SK-N-SH (cell line): ENCODE data around the gene LPAR4. TPM values are rescaled to one million over a fixed set of nuclear protein-coding genes. Genes with fewer than 3 reads are reported as not detected.

ENCODE experiments used
- CTCF ChIA-PET: fragments of 300-600, 350-600 bp; formaldehyde crosslinking; extraction: SDS; loops from one replicate; lab custom pipeline; 2021; lab: Yijun Ruan, JAX
- POLR2A ChIA-PET: fragments of 350-600 bp; sonication (Branson Sonifier 250); formaldehyde crosslinking; extraction: SDS; loops from one replicate; lab custom pipeline; 2020; ENCODE audit warnings: antibody characterized with exemption, inconsistent platforms; lab: Yijun Ruan, JAX
- DNase-seq: peaks from one replicate; pipeline ENCODE4 v3.0.0; 2012
- H2AFZ ChIP-seq: fragments of 200-600 bp; sonication (generic); 2 replicates; pipeline ENCODE4 v1.8.1; 2016; ENCODE audit warnings: antibody characterized with exemption, mild to moderate bottlenecking, low read depth
- H3F3A ChIP-seq: fragments of 200-600 bp; sonication (generic); replicated peaks from 2 replicates; pipeline ENCODE3; 2016; ENCODE audit warnings: antibody characterized with exemption, mild to moderate bottlenecking; ENCODE audit not compliant: insufficient read depth
- H3K27ac ChIP-seq, 2 experiments: fragments of 200-500 bp in 1 of 2; fragments of 200-600 bp in 1 of 2; sonication (Bioruptor generic) in 1 of 2; sonication (generic), shearing (Covaris generic) in 1 of 2; 2 replicates each; pipeline versions ENCODE4 v1.5.1 to v1.6.1; 2014 to 2016; ENCODE audit warnings: low read depth in 2 of 2, inconsistent platforms in 1 of 2, low read length in 1 of 2, mild to moderate bottlenecking in 1 of 2, mixed read lengths in 1 of 2
- H3K27me3 ChIP-seq: fragments of 200-600 bp; sonication (generic), shearing (Covaris generic); 2 replicates; pipeline ENCODE4 v1.6.1; 2016; ENCODE audit warnings: mixed run types; ENCODE audit not compliant: insufficient read depth
- H3K36me3 ChIP-seq, 2 experiments: fragments of 200-500 bp in 1 of 2; fragments of 200-600 bp in 1 of 2; sonication (Bioruptor generic) in 1 of 2; sonication (generic) in 1 of 2; replicated peaks in 1 of 2; 2 replicates each; pipeline versions ENCODE3 to v1.5.1; 2014 to 2016; ENCODE audit warnings: low read length in 1 of 2, mild to moderate bottlenecking in 1 of 2; ENCODE audit not compliant: insufficient read depth in 2 of 2, control insufficient read depth in 1 of 2
- H3K4me1 ChIP-seq, 2 experiments: fragments of 200-500 bp in 1 of 2; fragments of 200-600 bp in 1 of 2; sonication (Bioruptor generic) in 1 of 2; sonication (generic), shearing (Covaris generic) in 1 of 2; 2 replicates each; pipeline versions ENCODE4 v1.5.1 to v1.6.1; 2014 to 2016; ENCODE audit warnings: low read depth in 1 of 2, low read length in 1 of 2, mixed run types in 1 of 2; ENCODE audit not compliant: insufficient read depth in 2 of 2, control insufficient read depth in 1 of 2
- H3K4me2 ChIP-seq: fragments of 200-600 bp; sonication (generic), shearing (Covaris generic); 2 replicates; pipeline ENCODE4 v1.6.1; 2017; ENCODE audit warnings: mixed run types
- H3K4me3 ChIP-seq, 2 experiments: fragments of 200-500 bp in 1 of 2; fragments of 200-600 bp in 1 of 2; sonication (Bioruptor generic) in 1 of 2; sonication (generic), shearing (Covaris generic) in 1 of 2; 2 replicates each; pipeline versions ENCODE4 v1.5.1 to v1.8.1; 2014 to 2016; ENCODE audit warnings: low read depth in 2 of 2, inconsistent platforms in 1 of 2, low read length in 1 of 2, mild to moderate bottlenecking in 1 of 2, mixed read lengths in 1 of 2, moderate library complexity in 1 of 2
- H3K79me2 ChIP-seq: fragments of 200-600 bp; sonication (generic); 2 replicates; pipeline ENCODE4 v1.8.1; 2017; ENCODE audit warnings: mild to moderate bottlenecking; ENCODE audit not compliant: insufficient read depth
- H3K9ac ChIP-seq: fragments of 200-600 bp; sonication (generic); 2 replicates; pipeline ENCODE4 v1.6.1; 2017; ENCODE audit warnings: mixed run types
- H3K9me2 ChIP-seq: fragments of 200-600 bp; sonication (generic); 2 replicates; pipeline ENCODE4 v1.6.1; 2017; ENCODE audit warnings: mixed run types
- H3K9me3 ChIP-seq: fragments of 200-600 bp; sonication (generic); 2 replicates; pipeline ENCODE4 v1.6.1; 2017; ENCODE audit warnings: mixed run types, mild to moderate bottlenecking, moderate library complexity
- H4K20me1 ChIP-seq: fragments of 200-600 bp; sonication (generic); 2 replicates; pipeline ENCODE4 v1.6.1; 2017; ENCODE audit warnings: mild to moderate bottlenecking, mixed run types; ENCODE audit not compliant: insufficient read depth
- CHD2 ChIP-seq: fragments of 150-350 bp; IDR thresholded peaks from 2 replicates; pipeline ENCODE4 v1.6.1; 2018; ENCODE audit warnings: low read length; ENCODE audit not compliant: partially characterized antibody
- EZH2phosphoT487 ChIP-seq: fragments of 200-600 bp; sonication (generic); IDR thresholded peaks from 2 replicates; pipeline ENCODE4 v1.6.1; 2017; ENCODE audit warnings: low read depth, mixed run types, mild to moderate bottlenecking, antibody characterized with exemption, moderate library complexity, borderline replicate concordance
- FOSL2 ChIP-seq: IDR thresholded peaks from 2 replicates; pipeline ENCODE4 v1.4.0; 2012; ENCODE audit warnings: low read depth, mild to moderate bottlenecking, moderate library complexity, borderline replicate concordance
- FOXJ3 ChIP-seq: sonication (generic); formaldehyde crosslinking; IDR thresholded peaks from 2 replicates; pipeline ENCODE4 v1.5.1; 2020; ENCODE audit warnings: mild to moderate bottlenecking, missing genetic modification reagents
- FOXM1 ChIP-seq: IDR thresholded peaks from 2 replicates; pipeline ENCODE4 v1.4.0; 2012; ENCODE audit warnings: low read depth, mild to moderate bottlenecking
- GABPA ChIP-seq: IDR thresholded peaks from 2 replicates; pipeline ENCODE4 v1.4.0; 2012; ENCODE audit warnings: low read depth, mild to moderate bottlenecking
- MEF2A ChIP-seq: IDR thresholded peaks from 2 replicates; pipeline ENCODE4 v1.4.0; 2012; ENCODE audit warnings: low read depth, borderline replicate concordance
- NFIC ChIP-seq: IDR thresholded peaks from 2 replicates; pipeline ENCODE4 v1.4.0; 2012; ENCODE audit warnings: borderline replicate concordance
- NRF1 ChIP-seq: IDR thresholded peaks from 2 replicates; pipeline ENCODE4 v1.6.1; 2012; ENCODE audit warnings: low read depth, mild to moderate bottlenecking, low read length
- RFX5 ChIP-seq: IDR thresholded peaks from 2 replicates; pipeline ENCODE4 v1.6.1; 2012; ENCODE audit warnings: mild to moderate bottlenecking, improper control_type of control experiment, low read length
- RXRA ChIP-seq: IDR thresholded peaks from 2 replicates; pipeline ENCODE4 v1.4.0; 2012; ENCODE audit warnings: low read depth, mild to moderate bottlenecking, borderline replicate concordance
- TAF1 ChIP-seq: IDR thresholded peaks from 2 replicates; pipeline ENCODE4 v1.6.1; 2012; ENCODE audit warnings: low read depth, mild to moderate bottlenecking, low read length, moderate library complexity, borderline replicate concordance
- TCF12 ChIP-seq: IDR thresholded peaks from 2 replicates; pipeline ENCODE4 v1.4.0; 2012
- YY1 ChIP-seq: IDR thresholded peaks from 2 replicates; pipeline ENCODE4 v1.4.0; 2012; ENCODE audit warnings: low read depth, mild to moderate bottlenecking
- WGBS: methylation state at CpG from one replicate; pipeline ENCODE4 v1.1.6; 2017; ENCODE audit warnings: low lambda C conversion rate; 5-methylcytosine and 5-hydroxymethylcytosine counted together
- polyA plus RNA-seq, 3 experiments: library from polyadenylated mRNA; depleted of rRNA; stranded (reverse); fragments of >200 nt; gene quantifications; 2 replicates each; pipeline ENCODE4 v1.2.3, GENCODE V29; 2012
- TF ChIP-seq, protein P1 (sequence below): IDR thresholded peaks from 2 replicates; pipeline ENCODE4 v1.6.1; 2012; ENCODE audit warnings: mild to moderate bottlenecking, low read depth, low read length, moderate library complexity
- TF ChIP-seq, protein P2 (sequence below): IDR thresholded peaks from 2 replicates; pipeline ENCODE4; 2012
- TF ChIP-seq, protein P3 (sequence below): fragments of 150-350 bp; IDR thresholded peaks from 2 replicates; pipeline ENCODE4 v1.6.1; 2017; ENCODE audit warnings: antibody characterized with exemption, low read length, low read depth, borderline replicate concordance
- TF ChIP-seq, protein P4 (sequence below): fragments of 150-350 bp; IDR thresholded peaks from 2 replicates; pipeline ENCODE4 v1.6.1; 2016; ENCODE audit warnings: mild to moderate bottlenecking, low read depth, low read length
- TF ChIP-seq, protein P5 (sequence below): IDR thresholded peaks from 2 replicates; pipeline ENCODE4 v1.4.0; 2012; ENCODE audit warnings: low read depth, borderline replicate concordance
- TF ChIP-seq, protein P6 (sequence below): IDR thresholded peaks from 2 replicates; pipeline ENCODE4 v1.4.0; 2012; ENCODE audit warnings: low read depth, borderline replicate concordance

LPAR4 gene
- polyA plus RNA-seq, 1 of the 3 experiments (the other 2 are of a cell fraction): not detected

DNA sequence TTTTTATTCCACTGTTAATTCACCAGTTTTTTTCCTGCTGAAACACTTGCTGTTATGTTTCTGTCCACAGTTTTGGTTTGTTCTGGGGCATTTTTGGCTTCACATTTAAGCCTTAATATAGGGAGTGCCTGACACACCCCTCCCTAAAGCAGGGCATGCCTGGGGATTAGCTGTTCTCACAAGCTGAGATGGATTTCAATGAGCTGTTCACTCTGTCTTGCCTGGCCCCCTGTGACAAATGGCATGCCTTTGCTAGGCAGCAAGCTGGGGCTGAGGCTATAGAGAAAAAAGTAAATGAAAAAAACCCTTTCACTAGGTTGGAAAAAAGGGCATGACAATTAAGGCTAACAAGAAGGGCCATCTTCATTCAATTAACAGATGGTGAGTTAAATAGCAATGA, 22.4 kb downstream of the LPAR4 start (continued):
- TF ChIP-seq, protein P1, sequence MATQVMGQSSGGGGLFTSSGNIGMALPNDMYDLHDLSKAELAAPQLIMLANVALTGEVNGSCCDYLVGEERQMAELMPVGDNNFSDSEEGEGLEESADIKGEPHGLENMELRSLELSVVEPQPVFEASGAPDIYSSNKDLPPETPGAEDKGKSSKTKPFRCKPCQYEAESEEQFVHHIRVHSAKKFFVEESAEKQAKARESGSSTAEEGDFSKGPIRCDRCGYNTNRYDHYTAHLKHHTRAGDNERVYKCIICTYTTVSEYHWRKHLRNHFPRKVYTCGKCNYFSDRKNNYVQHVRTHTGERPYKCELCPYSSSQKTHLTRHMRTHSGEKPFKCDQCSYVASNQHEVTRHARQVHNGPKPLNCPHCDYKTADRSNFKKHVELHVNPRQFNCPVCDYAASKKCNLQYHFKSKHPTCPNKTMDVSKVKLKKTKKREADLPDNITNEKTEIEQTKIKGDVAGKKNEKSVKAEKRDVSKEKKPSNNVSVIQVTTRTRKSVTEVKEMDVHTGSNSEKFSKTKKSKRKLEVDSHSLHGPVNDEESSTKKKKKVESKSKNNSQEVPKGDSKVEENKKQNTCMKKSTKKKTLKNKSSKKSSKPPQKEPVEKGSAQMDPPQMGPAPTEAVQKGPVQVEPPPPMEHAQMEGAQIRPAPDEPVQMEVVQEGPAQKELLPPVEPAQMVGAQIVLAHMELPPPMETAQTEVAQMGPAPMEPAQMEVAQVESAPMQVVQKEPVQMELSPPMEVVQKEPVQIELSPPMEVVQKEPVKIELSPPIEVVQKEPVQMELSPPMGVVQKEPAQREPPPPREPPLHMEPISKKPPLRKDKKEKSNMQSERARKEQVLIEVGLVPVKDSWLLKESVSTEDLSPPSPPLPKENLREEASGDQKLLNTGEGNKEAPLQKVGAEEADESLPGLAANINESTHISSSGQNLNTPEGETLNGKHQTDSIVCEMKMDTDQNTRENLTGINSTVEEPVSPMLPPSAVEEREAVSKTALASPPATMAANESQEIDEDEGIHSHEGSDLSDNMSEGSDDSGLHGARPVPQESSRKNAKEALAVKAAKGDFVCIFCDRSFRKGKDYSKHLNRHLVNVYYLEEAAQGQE: no peak
- TF ChIP-seq RXRA: no peak
- no peak for TF ChIP-seq EZH2phosphoT487
- TF ChIP-seq, protein P2, sequence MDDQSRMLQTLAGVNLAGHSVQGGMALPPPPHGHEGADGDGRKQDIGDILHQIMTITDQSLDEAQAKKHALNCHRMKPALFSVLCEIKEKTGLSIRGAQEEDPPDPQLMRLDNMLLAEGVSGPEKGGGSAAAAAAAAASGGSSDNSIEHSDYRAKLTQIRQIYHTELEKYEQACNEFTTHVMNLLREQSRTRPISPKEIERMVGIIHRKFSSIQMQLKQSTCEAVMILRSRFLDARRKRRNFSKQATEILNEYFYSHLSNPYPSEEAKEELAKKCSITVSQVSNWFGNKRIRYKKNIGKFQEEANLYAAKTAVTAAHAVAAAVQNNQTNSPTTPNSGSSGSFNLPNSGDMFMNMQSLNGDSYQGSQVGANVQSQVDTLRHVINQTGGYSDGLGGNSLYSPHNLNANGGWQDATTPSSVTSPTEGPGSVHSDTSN: no peak
- no peak for TF ChIP-seq CHD2
- TF ChIP-seq MEF2A: no peak
- TF ChIP-seq NFIC: no peak
- TF ChIP-seq, protein P3, sequence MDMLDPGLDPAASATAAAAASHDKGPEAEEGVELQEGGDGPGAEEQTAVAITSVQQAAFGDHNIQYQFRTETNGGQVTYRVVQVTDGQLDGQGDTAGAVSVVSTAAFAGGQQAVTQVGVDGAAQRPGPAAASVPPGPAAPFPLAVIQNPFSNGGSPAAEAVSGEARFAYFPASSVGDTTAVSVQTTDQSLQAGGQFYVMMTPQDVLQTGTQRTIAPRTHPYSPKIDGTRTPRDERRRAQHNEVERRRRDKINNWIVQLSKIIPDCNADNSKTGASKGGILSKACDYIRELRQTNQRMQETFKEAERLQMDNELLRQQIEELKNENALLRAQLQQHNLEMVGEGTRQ: no peak
- TF ChIP-seq FOSL2: no peak

DNA sequence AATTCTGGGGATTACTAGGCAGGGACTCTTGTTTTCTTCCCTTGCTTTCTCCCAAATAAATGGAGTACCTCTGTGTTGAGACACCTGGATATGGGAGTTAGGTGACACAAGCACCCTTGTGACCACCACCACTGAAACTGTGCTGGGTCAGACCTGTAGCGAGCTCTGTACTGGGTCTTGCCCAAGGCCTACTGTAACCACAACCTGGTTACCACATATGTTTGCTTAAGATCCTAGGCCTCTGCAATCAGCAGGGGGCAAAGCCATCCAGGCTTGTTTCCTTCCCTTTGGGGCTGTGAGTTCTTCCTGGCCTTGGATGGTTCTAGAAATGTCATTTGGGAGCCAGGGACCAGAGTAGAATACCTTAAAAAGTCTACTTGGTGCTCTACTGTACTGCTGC, 49.4 kb downstream of the LPAR4 start:
- Histone ChIP-seq H3K36me3 (no peaks in the 10 kb centered on the region), H3K9ac (no peak overlapping the region), H4K20me1 (no peaks in the 10 kb centered on the region), H3K4me3 (no peak overlapping the region), H3K9me2 (no peaks in the 10 kb centered on the region), H3K79me2 (no peaks in the 10 kb centered on the region), H2AFZ (no peak overlapping the region), H3K4me2 (no peak overlapping the region), H3F3A (no peaks in the 10 kb centered on the region), H3K27me3 (no peaks in the 10 kb centered on the region), H3K9me3 (no peaks in the 10 kb centered on the region), H3K27ac (no peak overlapping the region), H3K4me1 (no peaks in the 10 kb centered on the region)
- DNase-seq: no peak
- POLR2A ChIA-PET: no interaction called here
- WGBS: 0% methylated on average over 1 of the region's 1 CpG
- no peak for TF ChIP-seq TCF12
- TF ChIP-seq RFX5: no peak
- TF ChIP-seq CHD2: no peak
- TF ChIP-seq, protein P4, sequence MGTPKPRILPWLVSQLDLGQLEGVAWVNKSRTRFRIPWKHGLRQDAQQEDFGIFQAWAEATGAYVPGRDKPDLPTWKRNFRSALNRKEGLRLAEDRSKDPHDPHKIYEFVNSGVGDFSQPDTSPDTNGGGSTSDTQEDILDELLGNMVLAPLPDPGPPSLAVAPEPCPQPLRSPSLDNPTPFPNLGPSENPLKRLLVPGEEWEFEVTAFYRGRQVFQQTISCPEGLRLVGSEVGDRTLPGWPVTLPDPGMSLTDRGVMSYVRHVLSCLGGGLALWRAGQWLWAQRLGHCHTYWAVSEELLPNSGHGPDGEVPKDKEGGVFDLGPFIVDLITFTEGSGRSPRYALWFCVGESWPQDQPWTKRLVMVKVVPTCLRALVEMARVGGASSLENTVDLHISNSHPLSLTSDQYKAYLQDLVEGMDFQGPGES: no peak
- no peak for TF ChIP-seq FOXM1
- no peak for TF ChIP-seq NRF1
- no peak for TF ChIP-seq FOXJ3 (CRISPR knock-in tag)
- TF ChIP-seq, protein P5, sequence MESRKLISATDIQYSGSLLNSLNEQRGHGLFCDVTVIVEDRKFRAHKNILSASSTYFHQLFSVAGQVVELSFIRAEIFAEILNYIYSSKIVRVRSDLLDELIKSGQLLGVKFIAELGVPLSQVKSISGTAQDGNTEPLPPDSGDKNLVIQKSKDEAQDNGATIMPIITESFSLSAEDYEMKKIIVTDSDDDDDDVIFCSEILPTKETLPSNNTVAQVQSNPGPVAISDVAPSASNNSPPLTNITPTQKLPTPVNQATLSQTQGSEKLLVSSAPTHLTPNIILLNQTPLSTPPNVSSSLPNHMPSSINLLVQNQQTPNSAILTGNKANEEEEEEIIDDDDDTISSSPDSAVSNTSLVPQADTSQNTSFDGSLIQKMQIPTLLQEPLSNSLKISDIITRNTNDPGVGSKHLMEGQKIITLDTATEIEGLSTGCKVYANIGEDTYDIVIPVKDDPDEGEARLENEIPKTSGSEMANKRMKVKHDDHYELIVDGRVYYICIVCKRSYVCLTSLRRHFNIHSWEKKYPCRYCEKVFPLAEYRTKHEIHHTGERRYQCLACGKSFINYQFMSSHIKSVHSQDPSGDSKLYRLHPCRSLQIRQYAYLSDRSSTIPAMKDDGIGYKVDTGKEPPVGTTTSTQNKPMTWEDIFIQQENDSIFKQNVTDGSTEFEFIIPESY: no peak
- no peak for TF ChIP-seq NFIC
- TF ChIP-seq, protein P3: no peak
- TF ChIP-seq TAF1: no peak
- TF ChIP-seq GABPA: no peak
- no peak for TF ChIP-seq YY1
- TF ChIP-seq, protein P6, sequence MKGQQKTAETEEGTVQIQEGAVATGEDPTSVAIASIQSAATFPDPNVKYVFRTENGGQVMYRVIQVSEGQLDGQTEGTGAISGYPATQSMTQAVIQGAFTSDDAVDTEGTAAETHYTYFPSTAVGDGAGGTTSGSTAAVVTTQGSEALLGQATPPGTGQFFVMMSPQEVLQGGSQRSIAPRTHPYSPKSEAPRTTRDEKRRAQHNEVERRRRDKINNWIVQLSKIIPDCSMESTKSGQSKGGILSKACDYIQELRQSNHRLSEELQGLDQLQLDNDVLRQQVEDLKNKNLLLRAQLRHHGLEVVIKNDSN: no peak
- TF ChIP-seq MEF2A: no peak
- CTCF ChIA-PET: no interaction called here
